ENCODE measurements around the gene PRCD.
"Not testable (repeated sequence)": the region's sequence is repeated elsewhere in the genome, so short reads cannot be mapped to it uniquely, and the experiment has no call there.

PRCD gene

GRCh38 chr17:76500074-76500746, 39.6 kb upstream of the PRCD start:
- Mint-ChIP-seq H3K9me3 (no peaks in the 10 kb centered on the region), H3K27ac (peak overlapping the region; percentile 81), H3K27me3 (no peaks in the 10 kb centered on the region), H3K4me1 (peaks cover 63 to 76% of the 10 kb centered on the region in 2 donors), H3K36me3 (peaks cover 14 to 19% of the 10 kb centered on the region in 2 donors), H3K4me3 (peak overlapping the region; percentile 83 to 97)
- DNase-seq (no peak), ATAC-seq (replicated peaks) (no peak)

- Mint-ChIP-seq H3K27me3 (no peaks in the 10 kb centered on the region), H3K4me1 (peaks cover 59 to 72% of the 10 kb centered on the region in 2 donors), H3K4me3 (peak overlapping the region; percentile 83 to 97), H3K36me3 (peaks cover 14 to 19% of the 10 kb centered on the region in 2 donors), H3K27ac (peak overlapping the region; percentile 81), H3K9me3 (no peaks in the 10 kb centered on the region)
- no peak for DNase-seq
- peak; percentile 23 to 33 for ATAC-seq (replicated peaks)
These were observed 39.2 kb upstream of the PRCD start for GRCh38 chr17:76500747-76501017.

GRCh38 chr17:76501018-76501826, 38.6 kb upstream of the PRCD start, which contains the start of gene RHBDF2:
TSS of gene RHBDF2 (minus strand) at chr17:76501423. CDS start at chr17:76481524, 19,899 bp downstream.
- peak; percentile 79 to 87 for ATAC-seq (replicated peaks)
- no peaks in the 10 kb centered on the region for H3K27me3 Mint-ChIP-seq
- peak; percentile 93 for DNase-seq
- H3K9me3 Mint-ChIP-seq = no peaks in the 10 kb centered on the region
- peaks cover 57 to 72% of the 10 kb centered on the region in 2 donors for H3K4me1 Mint-ChIP-seq
- H3K36me3 Mint-ChIP-seq = peaks cover 14 to 17% of the 10 kb centered on the region in 2 donors
- peak within 1 kb of the TSS; percentile 83 to 97 for H3K4me3 Mint-ChIP-seq
- peak within 1 kb of the TSS; percentile 97 for H3K27ac Mint-ChIP-seq

- no peaks in the 10 kb centered on the region for H3K9me3 Mint-ChIP-seq
These were observed 38.0 kb upstream of the PRCD start for GRCh38 chr17:76501827-76502307.

GRCh38 chr17:76502341-76503211, 37.3 kb upstream of the PRCD start:
- Mint-ChIP-seq H3K9me3 (no peaks in the 10 kb centered on the region), H3K27ac (peak overlapping the region; percentile 97), H3K4me3 (no peak overlapping the region), H3K27me3 (peaks cover 0 to under 1% of the 10 kb centered on the region in 2 donors), H3K4me1 (peaks cover 46 to 67% of the 10 kb centered on the region in 2 donors), H3K36me3 (peaks cover 7 to 8% of the 10 kb centered on the region in 2 donors)
- no peak for ATAC-seq (replicated peaks)
- DNase-seq = no peak

More at GRCh38 chr17:76501827-76502307, 38.0 kb upstream of the PRCD start:
- ATAC-seq (replicated peaks) = no peak
- peaks cover 54 to 72% of the 10 kb centered on the region in 2 donors for H3K4me1 Mint-ChIP-seq
- no peaks in the 10 kb centered on the region for H3K27me3 Mint-ChIP-seq
- H3K27ac Mint-ChIP-seq = peak overlapping the region; percentile 97
- H3K4me3 Mint-ChIP-seq = peak overlapping the region; percentile 83 to 97
- H3K36me3 Mint-ChIP-seq = peaks cover 13 to 14% of the 10 kb centered on the region in 2 donors
- no peak for DNase-seq

GRCh38 chr17:76504117-76504516, 35.7 kb upstream of the PRCD start:
- Mint-ChIP-seq H3K27ac (peak overlapping the region; percentile 57), H3K4me1 (peaks cover 32 to 51% of the 10 kb centered on the region in 2 donors), H3K27me3 (peaks cover 5 to 6% of the 10 kb centered on the region in 2 donors), H3K36me3 (no peaks in the 10 kb centered on the region), H3K9me3 (no peaks in the 10 kb centered on the region), H3K4me3 (peak overlapping the region in 1 of 2 donors; percentile 50)
- DNase-seq (no peak), ATAC-seq (replicated peaks) (no peak)

GRCh38 chr17:76506408-76507345, 33.2 kb upstream of the PRCD start:
- DNase-seq (peak; percentile 88), ATAC-seq (replicated peaks) (peak; percentile 86 to 87)
- Mint-ChIP-seq H3K36me3 (no peaks in the 10 kb centered on the region), H3K9me3 (no peaks in the 10 kb centered on the region), H3K27me3 (peaks cover 5 to 6% of the 10 kb centered on the region in 2 donors), H3K27ac (peak overlapping the region; percentile 69), H3K4me1 (peaks cover 20 to 33% of the 10 kb centered on the region in 2 donors), H3K4me3 (peak overlapping the region in 1 of 2 donors; percentile 39)

- not testable (repeated sequence) for H3K27me3 Mint-ChIP-seq; H3K36me3 Mint-ChIP-seq; H3K27ac Mint-ChIP-seq; H3K9me3 Mint-ChIP-seq; ATAC-seq (replicated peaks); H3K4me3 Mint-ChIP-seq; DNase-seq
- peaks cover 14 to 24% of the 10 kb centered on the region in 2 donors for H3K4me1 Mint-ChIP-seq
These were observed 31.3 kb upstream of the PRCD start for GRCh38 chr17:76508472-76509063.

- ATAC-seq (replicated peaks) = no peak
- H3K4me1 Mint-ChIP-seq = peaks cover 23 to 27% of the 10 kb centered on the region in 2 donors
- H3K4me3 Mint-ChIP-seq = no peak overlapping the region
- no peak overlapping the region for H3K27ac Mint-ChIP-seq
- no peaks in the 10 kb centered on the region for H3K36me3 Mint-ChIP-seq
- no peaks in the 10 kb centered on the region for H3K9me3 Mint-ChIP-seq
- peaks cover 5 to 6% of the 10 kb centered on the region in 2 donors for H3K27me3 Mint-ChIP-seq
- no peak for DNase-seq
These were observed 29.0 kb upstream of the PRCD start for GRCh38 chr17:76510831-76511244.

GRCh38 chr17:76511668-76512365, 28.0 kb upstream of the PRCD start:
- Mint-ChIP-seq H3K27ac (no peak overlapping the region), H3K9me3 (no peaks in the 10 kb centered on the region), H3K36me3 (no peaks in the 10 kb centered on the region), H3K4me1 (peaks cover 17 to 26% of the 10 kb centered on the region in 2 donors), H3K4me3 (no peak overlapping the region), H3K27me3 (peaks cover 5 to 6% of the 10 kb centered on the region in 2 donors)
- DNase-seq (no peak), ATAC-seq (replicated peaks) (no peak)

- no peaks in the 10 kb centered on the region for H3K36me3 Mint-ChIP-seq
- H3K27me3 Mint-ChIP-seq = peaks cover 4 to 5% of the 10 kb centered on the region in 2 donors
- H3K4me1 Mint-ChIP-seq = peaks cover 17 to 24% of the 10 kb centered on the region in 2 donors
- ATAC-seq (replicated peaks) (no peak), DNase-seq (no peak)
- H3K27ac Mint-ChIP-seq = peak overlapping the region; percentile 56
- H3K4me3 Mint-ChIP-seq = no peak overlapping the region
- no peaks in the 10 kb centered on the region for H3K9me3 Mint-ChIP-seq
These were observed 27.2 kb upstream of the PRCD start for GRCh38 chr17:76512366-76513305.
